CD4-positive, alpha-beta T cell (primary cell): ENCODE data around the gene RAB23. TPM values are rescaled to one million over a fixed set of nuclear protein-coding genes. Genes with fewer than 3 reads are reported as not detected.

ENCODE experiments used
- ATAC-seq: fragments of 200-7000 bp; cut with Tn5 transposase; one replicate; pipeline ENCODE4 v1.10.0; 2022; ENCODE audit warnings: mild to moderate bottlenecking; ENCODE audit not compliant: poor library complexity
- CTCF ChIA-PET: fragments of 350-600 bp; sonication (Branson Sonifier 250); formaldehyde crosslinking; loops from one replicate; lab custom pipeline; 2021; ENCODE audit warnings: antibody characterized with exemption, inconsistent platforms; lab: Charles Lee
- POLR2A ChIA-PET: fragments of 350-600 bp; sonication (Branson Sonifier 250); formaldehyde crosslinking; loops from one replicate; lab custom pipeline; 2021; ENCODE audit warnings: antibody characterized with exemption, inconsistent platforms; lab: Charles Lee
- DNase-seq, 14 experiments: peaks; one replicate each; pipeline ENCODE4 v3.0.0-alpha.2; 2013 to 2020; ENCODE audit warnings: mixed read lengths in 2 of 14
- H3K27ac ChIP-seq, 2 donors: one replicate each; pipeline versions ENCODE4 v1.5.1 to v1.7.0; 2013; ENCODE audit warnings: low read length in 2 of 2, low read depth in 1 of 2, mild to moderate bottlenecking in 1 of 2
- H3K27me3 ChIP-seq, 2 experiments: 1 replicate in 1 of 2; 2 replicates in 1 of 2; pipeline versions ENCODE4 v1.6.1 to v1.7.0; 2013; ENCODE audit warnings: low read length in 2 of 2, control low read depth in 1 of 2, mild to moderate bottlenecking in 1 of 2, moderate library complexity in 1 of 2; ENCODE audit not compliant: insufficient read depth in 2 of 2, control insufficient read depth in 1 of 2
- H3K36me3 ChIP-seq: one replicate; pipeline ENCODE4 v1.6.1; 2013; ENCODE audit warnings: low read length, control low read depth; ENCODE audit not compliant: insufficient read depth
- H3K4me1 ChIP-seq: one replicate; pipeline ENCODE4 v1.6.1; 2013; ENCODE audit warnings: low read length, control low read depth; ENCODE audit not compliant: insufficient read depth
- H3K4me3 ChIP-seq: one replicate; pipeline ENCODE4 v1.5.1; 2013; ENCODE audit warnings: mild to moderate bottlenecking, low read length, moderate library complexity
- H3K9me3 ChIP-seq, 2 experiments: 1 replicate in 1 of 2; 2 replicates in 1 of 2; pipeline versions ENCODE4 v1.6.1 to v1.7.0; 2013; ENCODE audit warnings: low read length in 2 of 2, mild to moderate bottlenecking in 2 of 2, control low read depth in 1 of 2, moderate library complexity in 1 of 2; ENCODE audit not compliant: control insufficient read depth in 1 of 2, insufficient read depth in 1 of 2
- H3K27ac Mint-ChIP-seq: one replicate; pipeline ENCODE4 v1.8.0; 2020; ENCODE audit warnings: mixed read lengths
- H3K27me3 Mint-ChIP-seq: one replicate; pipeline ENCODE4 v1.8.0; 2021; ENCODE audit warnings: mixed read lengths
- H3K36me3 Mint-ChIP-seq: one replicate; pipeline ENCODE4 v1.8.0; 2021; ENCODE audit warnings: low read depth, mixed read lengths
- H3K4me1 Mint-ChIP-seq: one replicate; pipeline ENCODE4 v1.8.0; 2021; ENCODE audit warnings: low read depth, mixed read lengths
- H3K4me3 Mint-ChIP-seq: one replicate; pipeline ENCODE4 v1.8.0; 2020; ENCODE audit warnings: mild to moderate bottlenecking, mixed read lengths
- H3K9me3 Mint-ChIP-seq: one replicate; pipeline ENCODE4 v1.8.0; 2020; ENCODE audit warnings: mixed read lengths
- CTCF ChIP-seq: fragments of 200-600 bp; IDR thresholded peaks from one replicate; pipeline ENCODE4 v1.8.0; 2022; ENCODE audit warnings: antibody characterized with exemption, mild to moderate bottlenecking
- intact Hi-C, 2 experiments: fragments of 100-400 bp; cut with DNase I in 1 of 2; cut with micrococcal nuclease in 1 of 2; formaldehyde crosslinking; loops; one replicate each; pipeline versions ENCODE4 v1.15.1 to v1.9.0; 2023 to 2025; cut with DNase I, micrococcal nuclease
- total RNA-seq, 174 experiments: library from RNA in 2 of 174; stranded (reverse) in 2 of 174; gene quantifications; one replicate each; pipeline ENCODE4 v1.2.3 and lab custom pipeline; 2021 to 2026

The RAB23 gene
- total RNA-seq, 2 experiments from 2014 or later = 0.45 to 0.49 TPM

- no peaks in the 10 kb centered on the region for H3K4me1 ChIP-seq
- no peaks in the 10 kb centered on the region for H3K27me3 ChIP-seq
- DNase-seq (no peak), ATAC-seq (no peak)
- TF ChIP-seq CTCF = no peak
- ChIA-PET CTCF (no interaction called here), POLR2A (no interaction called here)
- no peaks in the 10 kb centered on the region for H3K4me1 Mint-ChIP-seq
- no peaks in the 10 kb centered on the region for H3K9me3 ChIP-seq
- H3K4me3 ChIP-seq = no peak overlapping the region
- H3K27me3 Mint-ChIP-seq = no peaks in the 10 kb centered on the region
- no peak overlapping the region for H3K27ac Mint-ChIP-seq
- no peak overlapping the region for H3K27ac ChIP-seq
- no peaks in the 10 kb centered on the region for H3K36me3 Mint-ChIP-seq
- H3K4me3 Mint-ChIP-seq = no peak overlapping the region
- no peaks in the 10 kb centered on the region for H3K9me3 Mint-ChIP-seq
- no peaks in the 10 kb centered on the region for H3K36me3 ChIP-seq
- intact Hi-C loops = no loop called here
Observed at GRCh38 chr6:57257911-57258541, 35.9 kb upstream of the RAB23 start.

GRCh38 chr6:57256541-57256940 lies 34.4 kb upstream of the RAB23 start:
- ChIA-PET CTCF (no interaction called here), POLR2A (no interaction called here)
- no peak overlapping the region for H3K27ac Mint-ChIP-seq
- Histone ChIP-seq H3K36me3 (no peaks in the 10 kb centered on the region), H3K9me3 (no peaks in the 10 kb centered on the region), H3K27ac (no peak overlapping the region), H3K27me3 (no peaks in the 10 kb centered on the region), H3K4me1 (no peaks in the 10 kb centered on the region), H3K4me3 (no peak overlapping the region)
- intact Hi-C loops = no loop called here
- ATAC-seq = no peak
- no peaks in the 10 kb centered on the region for H3K36me3 Mint-ChIP-seq
- no peaks in the 10 kb centered on the region for H3K4me1 Mint-ChIP-seq
- no peaks in the 10 kb centered on the region for H3K27me3 Mint-ChIP-seq
- TF ChIP-seq CTCF = no peak
- no peaks in the 10 kb centered on the region for H3K9me3 Mint-ChIP-seq
- no peak overlapping the region for H3K4me3 Mint-ChIP-seq
- no peak for DNase-seq

GRCh38 chr6:57255451-57256169 lies 33.5 kb upstream of the RAB23 start:
- ChIA-PET POLR2A (no interaction called here), CTCF (no interaction called here)
- Histone ChIP-seq H3K36me3 (no peaks in the 10 kb centered on the region), H3K27ac (no peak overlapping the region), H3K27me3 (no peaks in the 10 kb centered on the region), H3K9me3 (no peaks in the 10 kb centered on the region), H3K4me3 (no peak overlapping the region), H3K4me1 (no peaks in the 10 kb centered on the region)
- Mint-ChIP-seq H3K4me1 (no peaks in the 10 kb centered on the region), H3K4me3 (no peak overlapping the region), H3K27me3 (no peaks in the 10 kb centered on the region), H3K36me3 (no peaks in the 10 kb centered on the region), H3K27ac (no peak overlapping the region), H3K9me3 (no peaks in the 10 kb centered on the region)
- no peak for TF ChIP-seq CTCF
- DNase-seq (no peak), ATAC-seq (no peak)
- intact Hi-C loops = no loop called here
